Activated CD4-positive, alpha-beta T cell treated with anti-CD3 and anti-CD28 coated beads for 1 hour (primary cell): ENCODE results near the gene ARMC2.
"Not testable (repeated sequence)": the region's sequence is repeated elsewhere in the genome, so short reads cannot be mapped to it uniquely, and the experiment has no call there.

Experiments
- DNase-seq: peaks from one replicate; pipeline ENCODE4 v3.0.0-alpha.2; 2020

The ARMC2 gene

GRCh38 chr6:108835218-108835850 lies 12.9 kb upstream of the ARMC2 start:
- DNase-seq, result peak; percentile 74

- no peak for DNase-seq
Observed at GRCh38 chr6:108836061-108836460, 12.2 kb upstream of the ARMC2 start.

- DNase-seq, result no peak
Observed at GRCh38 chr6:108837236-108837971, 10.8 kb upstream of the ARMC2 start.

- no peak for DNase-seq
Observed at GRCh38 chr6:108838101-108838717, 10.0 kb upstream of the ARMC2 start.

GRCh38 chr6:108839083-108839642 lies 9.1 kb upstream of the ARMC2 start:
- no peak for DNase-seq

GRCh38 chr6:108840919-108841318 lies 7.3 kb upstream of the ARMC2 start:
- no peak for DNase-seq

- DNase-seq, result no peak
Observed at GRCh38 chr6:108841377-108841855, 6.8 kb upstream of the ARMC2 start.

- DNase-seq, result no peak
Observed at GRCh38 chr6:108844135-108844534, 4.1 kb upstream of the ARMC2 start.

- no peak for DNase-seq
Observed at GRCh38 chr6:108845145-108845544, 3.1 kb upstream of the ARMC2 start.

GRCh38 chr6:108846101-108846500 lies 2.1 kb upstream of the ARMC2 start:
- DNase-seq, result no peak

- no peak for DNase-seq
Observed at GRCh38 chr6:108846628-108847027, 1.6 kb upstream of the ARMC2 start.

GRCh38 chr6:108847738-108848115 lies 495 bp upstream of the ARMC2 start:
- DNase-seq, result no peak

GRCh38 chr6:108850669-108851465 lies 2.6 kb downstream of the ARMC2 start:
- DNase-seq, result no peak

- no peak for DNase-seq
Observed at GRCh38 chr6:108851756-108852155, 3.5 kb downstream of the ARMC2 start.

GRCh38 chr6:108853077-108853476 lies 4.9 kb downstream of the ARMC2 start:
- DNase-seq, result no peak

GRCh38 chr6:108862479-108863191 lies 14.4 kb downstream of the ARMC2 start:
- DNase-seq, result no peak

GRCh38 chr6:108865751-108866286 lies 17.6 kb downstream of the ARMC2 start:
- DNase-seq, result not testable (repeated sequence)

GRCh38 chr6:108866798-108867197 lies 18.6 kb downstream of the ARMC2 start:
- DNase-seq, result no peak

- no peak for DNase-seq
Observed at GRCh38 chr6:108868647-108869046, 20.4 kb downstream of the ARMC2 start.

GRCh38 chr6:108869876-108870275 lies 21.7 kb downstream of the ARMC2 start:
- no peak for DNase-seq

GRCh38 chr6:108870357-108870756 lies 22.1 kb downstream of the ARMC2 start:
- DNase-seq, result no peak

GRCh38 chr6:108872141-108872557 lies 23.9 kb downstream of the ARMC2 start:
- no peak for DNase-seq
